NCI-H82 (cell line): ENCODE results near the gene TDRD12.

Experiments
- DNase-seq: peaks from one replicate; lab custom pipeline; 2025; lab: John Stamatoyannopoulos, UW

TDRD12 gene

DNA sequence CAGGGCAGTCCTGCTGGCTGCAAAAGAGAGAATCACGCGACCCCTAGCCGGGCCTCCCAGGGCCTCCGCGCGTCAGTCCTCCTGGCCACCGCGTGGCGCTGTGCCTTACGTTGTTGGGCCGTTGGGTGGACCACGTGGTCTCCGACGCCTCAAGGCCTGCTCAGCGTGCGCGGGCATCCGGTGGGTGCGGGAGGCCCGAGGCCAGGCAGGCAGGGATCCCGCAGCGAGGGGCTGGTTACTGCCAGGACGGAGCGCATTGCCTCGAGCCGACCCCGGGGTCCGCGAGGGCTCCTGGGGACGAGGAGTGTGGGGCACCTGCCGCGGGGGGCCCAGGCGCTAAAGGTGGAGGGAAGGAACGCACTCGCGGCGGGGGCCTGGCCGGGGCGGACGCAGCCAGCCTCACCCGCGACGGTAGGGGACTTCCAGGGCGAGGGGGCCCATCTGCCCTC is at the start of gene TDRD12:
Gene TDRD12 (plus strand): TSS at position 157 of the 449 bp plus-strand sequence. CDS start 306 bp downstream, outside the sequence.
- DNase-seq = no peak

GRCh38 chr19:32671883-32672593 is 47.5 kb upstream of the TDRD12 start:
- DNase-seq = no peak

- no peak for DNase-seq
These were observed 46.7 kb upstream of the TDRD12 start for GRCh38 chr19:32672841-32673240.

GRCh38 chr19:32673573-32673972 is 46.0 kb upstream of the TDRD12 start:
- DNase-seq = no peak

GRCh38 chr19:32674153-32674930 is 45.2 kb upstream of the TDRD12 start:
- peak; percentile 54 for DNase-seq

GRCh38 chr19:32674931-32675719 is 44.4 kb upstream of the TDRD12 start, which contains the start of gene ANKRD27:
Gene ANKRD27, minus strand, starts transcription at chr19:32675180. Its CDS starts 16,165 bp downstream, at chr19:32659015.
- DNase-seq = peak; percentile 100

- DNase-seq = peak; percentile 95
These were observed 43.8 kb upstream of the TDRD12 start, which contains the start of gene RGS9BP for GRCh38 chr19:32675720-32676185. Gene RGS9BP, plus strand, starts transcription at chr19:32675848. Its CDS starts 416 bp downstream, at chr19:32676264.

GRCh38 chr19:32676186-32676894 is 43.2 kb upstream of the TDRD12 start:
- DNase-seq = peak; percentile 54

DNA sequence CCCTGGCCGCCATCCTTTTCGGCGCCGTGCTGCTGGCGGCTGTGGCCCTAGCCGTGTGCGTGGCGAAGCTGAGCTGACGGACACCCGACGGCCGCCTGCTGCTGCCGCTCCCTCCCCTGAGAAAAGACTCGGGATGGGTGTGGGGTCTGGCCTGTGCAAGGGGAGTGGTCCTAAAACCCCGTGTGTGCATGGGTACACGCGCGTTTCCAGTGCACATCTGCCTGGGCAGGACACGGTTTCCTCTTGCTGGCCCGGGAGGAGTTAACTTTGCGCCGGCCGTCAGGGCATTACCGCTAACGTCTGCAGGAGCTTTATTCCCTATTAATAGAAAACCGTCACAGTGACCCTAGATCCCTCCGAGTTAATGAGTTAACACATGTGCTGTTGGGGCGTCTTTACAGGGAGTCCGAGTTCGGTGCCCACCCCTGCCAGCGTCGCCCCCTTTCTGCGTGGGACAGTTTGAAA is 42.6 kb upstream of the TDRD12 start:
- DNase-seq = peak; percentile 60

GRCh38 chr19:32677657-32678056 is 41.9 kb upstream of the TDRD12 start:
- peak; percentile 100 for DNase-seq

DNA sequence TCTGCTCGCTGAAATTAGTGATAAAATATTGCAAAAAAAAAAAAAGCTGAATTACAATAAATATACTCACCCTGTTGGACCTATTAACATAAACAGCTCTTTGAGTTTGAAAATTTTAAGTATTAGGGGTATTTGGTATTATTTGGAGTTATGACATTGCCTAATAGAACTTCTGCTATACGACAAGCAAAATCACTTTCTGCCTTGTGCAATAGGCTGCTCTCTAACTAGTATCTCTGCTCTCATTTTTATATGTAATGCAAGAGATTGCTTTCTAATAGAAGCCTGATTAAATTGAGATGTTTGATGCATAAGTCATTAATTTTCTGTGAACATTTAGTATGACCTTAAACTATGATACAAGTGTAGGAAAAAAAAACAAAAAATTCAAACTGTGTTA is 38.6 kb upstream of the TDRD12 start:
- DNase-seq = no peak

DNA sequence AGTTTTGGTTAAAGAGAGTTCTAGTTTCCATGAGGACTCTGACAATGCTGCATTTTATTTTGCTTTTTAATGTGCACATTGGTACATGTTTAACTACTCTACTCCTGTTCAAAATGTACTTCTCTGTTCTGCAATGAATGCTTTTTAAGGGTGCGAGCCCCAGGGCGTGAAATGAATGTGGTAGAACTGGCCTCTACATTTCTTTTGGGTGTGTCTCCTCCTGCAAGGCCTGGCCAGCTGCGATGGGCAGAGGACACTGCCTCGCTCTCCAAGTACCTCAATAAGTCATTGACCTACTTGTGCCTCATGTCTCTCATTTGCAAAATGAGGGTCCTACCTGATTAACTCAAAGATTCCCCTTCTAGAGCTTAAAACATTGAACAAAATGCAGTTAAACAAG is 37.2 kb upstream of the TDRD12 start:
- no peak for DNase-seq

DNA sequence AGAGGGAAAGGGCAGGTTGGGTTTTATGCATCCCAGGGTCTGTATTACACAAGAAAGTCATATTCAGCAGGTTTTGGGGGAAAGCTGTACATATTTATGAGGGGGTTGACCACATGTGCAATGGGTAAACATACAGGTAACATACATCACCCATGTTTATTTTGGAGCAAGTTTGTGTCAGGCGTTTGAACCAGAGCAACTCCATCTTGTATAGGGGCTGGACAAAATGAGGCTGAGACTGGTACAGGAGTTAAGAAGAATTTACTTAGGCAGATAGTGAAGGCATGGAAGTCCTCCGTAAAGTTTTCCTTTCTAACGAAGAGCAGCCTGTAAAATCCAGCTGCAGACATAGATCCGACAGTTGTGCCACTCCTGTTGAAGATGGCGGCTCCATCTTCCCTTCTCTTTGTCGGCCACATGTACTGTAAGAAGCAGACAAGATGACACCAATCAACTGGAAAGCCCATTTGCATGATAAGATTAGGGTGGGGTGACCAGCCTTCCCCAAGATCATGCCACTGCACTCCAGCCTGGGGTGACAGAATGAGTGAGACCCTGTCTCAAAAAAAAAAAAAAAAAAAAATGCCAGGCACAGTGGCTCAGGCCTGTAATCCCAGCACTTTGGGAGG is 32.6 kb upstream of the TDRD12 start:
- DNase-seq = peak; percentile 57

DNA sequence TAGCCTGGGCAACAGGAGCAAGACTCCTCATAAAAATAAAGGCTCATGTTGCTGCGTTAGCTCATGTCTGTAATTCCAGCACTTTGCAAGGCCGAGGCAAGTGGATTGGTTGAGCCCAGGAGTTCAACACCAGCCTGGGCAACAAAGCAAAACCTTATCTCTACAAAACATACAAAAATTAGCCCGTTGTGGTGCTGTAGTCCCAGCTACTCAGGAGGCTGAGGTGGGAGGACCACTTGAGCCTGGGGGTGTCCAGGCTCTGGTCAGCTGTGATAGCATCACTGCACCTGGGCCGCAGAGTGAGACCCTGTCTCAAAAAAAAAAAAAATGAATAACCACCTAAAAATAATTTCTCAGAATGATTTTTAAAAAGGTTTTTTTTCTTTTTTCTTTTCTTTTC is 31.9 kb upstream of the TDRD12 start:
- DNase-seq = no peak

- no peak for DNase-seq
These were observed 31.3 kb upstream of the TDRD12 start for GRCh38 chr19:32688311-32688710.

DNA sequence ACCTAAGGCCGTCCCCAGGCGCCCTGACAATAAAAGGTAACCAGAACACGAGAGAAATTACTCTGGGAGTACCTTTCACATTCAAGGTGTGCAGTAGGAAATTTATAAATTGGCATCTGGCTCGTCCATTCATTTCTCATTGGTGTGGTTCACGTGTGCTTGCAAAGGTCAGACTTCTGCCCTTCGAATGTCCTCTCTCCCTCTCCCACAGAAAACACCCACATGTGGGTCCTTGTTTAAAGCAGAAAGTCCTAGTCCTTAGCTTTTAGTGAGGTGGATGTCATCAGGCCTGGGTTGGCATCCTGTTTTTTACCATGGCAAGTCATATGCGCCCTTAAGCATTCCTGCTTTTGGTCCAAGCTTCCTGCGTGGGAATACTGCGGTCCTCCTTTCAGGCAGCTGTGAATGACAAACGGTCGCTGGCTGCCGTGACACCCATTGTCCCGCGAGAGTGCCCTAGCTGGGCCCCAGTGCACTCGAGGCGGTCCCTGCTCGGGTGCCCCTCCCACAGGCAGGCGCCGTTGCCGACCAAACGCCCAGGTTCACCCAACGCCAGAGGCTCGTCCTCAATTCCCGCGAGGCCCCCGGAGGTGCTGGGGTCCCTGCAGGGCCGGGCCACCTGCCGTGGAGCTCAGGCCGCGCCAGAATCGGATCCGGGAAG is 28.1 kb upstream of the TDRD12 start, which contains the start of gene NUDT19:
Gene NUDT19 (plus strand): TSS at position 531 of the 661 bp plus-strand sequence. CDS start 140 bp downstream, outside the sequence.
- DNase-seq = peak; percentile 95

GRCh38 chr19:32691952-32692726 is 27.4 kb upstream of the TDRD12 start:
- peak; percentile 64 for DNase-seq

DNA sequence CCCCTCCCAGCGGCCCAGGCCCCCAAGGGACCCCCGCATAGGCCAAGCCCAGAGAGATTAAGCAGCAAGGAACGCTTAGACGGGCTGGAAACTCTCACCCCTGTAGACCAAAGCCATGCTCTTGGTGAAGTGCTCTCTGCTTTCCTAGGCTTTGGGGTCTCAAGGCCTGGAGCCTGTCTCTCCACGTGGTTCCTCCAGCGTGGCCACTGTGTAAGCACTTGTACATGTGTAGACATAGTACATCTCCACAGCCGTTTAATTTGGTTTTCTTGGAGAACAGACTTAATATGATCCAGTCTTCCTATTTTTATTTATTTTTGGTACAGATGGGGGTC is 26.9 kb upstream of the TDRD12 start:
- DNase-seq = peak; percentile 64
